NT2/D1 (cell line): ENCODE results near the gene REP15.
"Not testable (repeated sequence)": the region's sequence is repeated elsewhere in the genome, so short reads cannot be mapped to it uniquely, and the experiment has no call there.

Source experiments
- DNase-seq: peaks from one replicate; pipeline ENCODE4 v3.0.0-alpha.2; 2011; ENCODE audit warnings: low read depth, low spot score
- H3K27me3 ChIP-seq: 2 replicates; pipeline ENCODE4 v1.6.0; 2011; ENCODE audit warnings: mild to moderate bottlenecking; ENCODE audit not compliant: insufficient read length, insufficient read depth
- H3K36me3 ChIP-seq: 2 replicates; pipeline ENCODE4 v1.6.1; 2011; ENCODE audit warnings: mild to moderate bottlenecking, low read length, mixed read lengths; ENCODE audit not compliant: insufficient read depth, insufficient read length
- H3K4me1 ChIP-seq: 2 replicates; pipeline ENCODE4 v1.5.1; 2011; ENCODE audit not compliant: insufficient read depth, insufficient read length
- H3K4me3 ChIP-seq: 2 replicates; pipeline ENCODE4 v1.5.1; 2011; ENCODE audit warnings: low read depth; ENCODE audit not compliant: insufficient read length
- H3K9ac ChIP-seq: 2 replicates; pipeline ENCODE4 v1.6.0; 2011; ENCODE audit warnings: low read depth; ENCODE audit not compliant: insufficient read length
- H3K9me3 ChIP-seq: 2 replicates; pipeline ENCODE4 v1.5.1; 2011; ENCODE audit warnings: mild to moderate bottlenecking, low read length; ENCODE audit not compliant: insufficient read depth
- SUZ12 ChIP-seq: IDR thresholded peaks from 2 replicates; pipeline ENCODE4 v1.6.1; 2011; ENCODE audit not compliant: insufficient read length, insufficient read depth; ENCODE audit errors: extremely low read depth
- YY1 ChIP-seq: IDR thresholded peaks from 2 replicates; pipeline ENCODE4 v1.6.1; 2011; ENCODE audit not compliant: insufficient read length, insufficient read depth
- ZNF274 ChIP-seq: IDR thresholded peaks from 2 replicates; pipeline ENCODE4 v1.6.1; 2011; ENCODE audit warnings: mild to moderate bottlenecking, low read depth, low read length

REP15 gene

DNA sequence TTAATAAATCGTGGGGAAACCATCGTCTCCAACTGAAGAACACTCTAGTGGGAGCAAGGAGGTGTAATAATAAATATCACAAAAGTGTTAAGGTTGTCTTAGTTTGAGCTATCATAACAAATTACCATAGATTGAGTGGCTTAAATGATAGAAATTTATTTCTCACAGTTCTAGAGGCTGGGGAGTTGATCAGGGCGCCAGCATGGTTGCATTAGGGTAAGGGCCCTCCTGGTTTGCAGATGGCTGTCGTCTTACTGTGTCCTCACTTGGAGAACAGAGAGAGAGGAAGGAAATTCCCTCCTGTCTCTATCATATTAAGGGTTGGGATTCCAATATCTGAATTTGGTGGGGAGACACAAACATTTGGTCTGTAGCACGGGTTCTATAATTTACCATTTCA is 47.4 kb downstream of the REP15 start:
- TF ChIP-seq YY1, result no peak
- no peak for TF ChIP-seq ZNF274
- no peak for TF ChIP-seq SUZ12
- peaks cover 65% of the 10 kb centered on the region for H3K36me3 ChIP-seq
- no peaks in the 10 kb centered on the region for H3K9me3 ChIP-seq

DNA sequence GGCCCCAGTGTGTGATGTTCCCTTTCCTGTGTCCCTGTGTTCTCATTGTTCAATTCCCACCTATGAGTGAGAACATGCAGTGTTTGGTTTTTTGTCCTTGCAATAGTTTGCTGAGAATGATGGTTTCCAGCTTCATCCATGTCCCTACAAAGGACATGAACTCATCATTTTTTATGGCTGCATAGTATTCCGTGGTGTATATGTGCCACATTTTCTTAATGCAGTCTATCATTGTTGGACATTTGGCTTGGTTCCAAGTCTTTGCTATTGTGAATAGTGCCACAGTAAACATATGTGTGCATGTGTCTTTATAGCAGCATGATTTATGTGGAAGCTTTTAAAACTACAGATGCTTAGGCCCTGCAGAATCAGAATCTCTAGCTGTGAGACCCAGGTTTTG is 49.5 kb downstream of the REP15 start:
- H3K4me1 ChIP-seq, H3K4me3 ChIP-seq, H3K9me3 ChIP-seq, DNase-seq, H3K27me3 ChIP-seq, H3K9ac ChIP-seq: not testable (repeated sequence)
- peaks cover 57% of the 10 kb centered on the region for H3K36me3 ChIP-seq

More for the DNA sequence above, 47.4 kb downstream of the REP15 start:
- Histone ChIP-seq H3K4me3 (no peak overlapping the region), H3K9ac (no peak overlapping the region), H3K4me1 (no peaks in the 10 kb centered on the region), H3K27me3 (no peaks in the 10 kb centered on the region)
- no peak for DNase-seq
